Adrenal gland (tissue), 12 donors: ENCODE data around the gene TMEM258. TPM values are rescaled to one million over a fixed set of nuclear protein-coding genes. Genes with fewer than 3 reads are reported as not detected.

Source experiments
- DNase-seq, 7 donors: peaks; one replicate each; pipeline ENCODE4 v3.0.0-alpha.2; 2019 to 2020
- H3K27ac ChIP-seq, 5 donors: fragments of 200-600 bp; sonication (generic) in 4 of 5; 1 replicate in 3 of 5; 2 replicates in 2 of 5; pipeline versions ENCODE4 v1.5.1 to v1.8.0; 2016 to 2020; ENCODE audit warnings: mild to moderate bottlenecking in 1 of 5
- H3K27me3 ChIP-seq: fragments of 200-600 bp; 2 replicates; pipeline ENCODE4 v1.8.0; 2021
- H3K36me3 ChIP-seq, 2 donors: fragments of 200-600 bp; replicated peaks in 1 of 2; 1 replicate in 1 of 2; 2 replicates in 1 of 2; pipeline versions ENCODE4 v1.5.1 to v1.8.0; 2018 to 2022
- H3K4me1 ChIP-seq, 2 donors: fragments of 200-600 bp; replicated peaks in 1 of 2; 1 replicate in 1 of 2; 2 replicates in 1 of 2; pipeline versions ENCODE4 v1.5.1 to v1.8.0; 2018 to 2021
- H3K4me3 ChIP-seq, 4 donors: fragments of 200-600 bp; sonication (generic) in 3 of 4; one replicate each; pipeline ENCODE4 v1.5.1; 2016 to 2018
- H3K9me3 ChIP-seq, 3 donors: fragments of 200-600 bp; sonication (generic) in 1 of 3; replicated peaks in 1 of 3; 1 replicate in 2 of 3; 2 replicates in 1 of 3; pipeline versions ENCODE4 v1.5.1 to v1.8.0; 2016 to 2021
- POLR2A ChIP-seq, 2 donors: fragments of 450-650 bp; IDR thresholded peaks; one replicate each; pipeline ENCODE4 v1.6.1; 2017; ENCODE audit warnings: antibody characterized with exemption in 2 of 2, mild to moderate bottlenecking in 2 of 2, moderate library complexity in 1 of 2
- WGBS, 4 donors: extraction: QIAGEN DNeasy Blood & Tissue Kit in 2 of 4; methylation state at CpG; one replicate each; pipeline versions ENCODE4 v1.1.5 to v1.1.7; 2013 to 2017; 5-methylcytosine and 5-hydroxymethylcytosine counted together
- intact Hi-C, 2 donors: fragments of 100-400 bp; cut with DNase I; formaldehyde crosslinking; loops; one replicate each; pipeline versions ENCODE4 v1.14.1 to v1.15.0; 2022 to 2023
- polyA plus RNA-seq, 3 donors: library from polyadenylated mRNA; stranded (reverse); fragments of 200-250 nt in 2 of 3; fragments of 350-450 nt in 1 of 3; fragmentation: Illumina TruSeq in 1 of 3; extraction: RNeasy Lipid Tissue Mini Kit (QIAGEN cat#74804) in 1 of 3; gene quantifications; one replicate each; pipeline ENCODE4 v1.2.3, GENCODE V29; 2013 to 2014
- total RNA-seq, 9 donors: library from RNA; depleted of rRNA in 4 of 9; stranded (reverse); fragments of >200 nt in 4 of 9; fragments of 120-200 nt in 1 of 9; fragmentation: NEBNext Ultra II Directional in 1 of 9; extraction: Animal tissue kit (Norgen Biotek cat#: 25700) in 1 of 9; gene quantifications; one replicate each; pipeline versions ENCODE4 v1.1.0 to v1.2.4, GENCODE V29; 2013 to 2023
- TF ChIP-seq, protein P1 (sequence below), 6 experiments: fragments of 450-650 bp in 4 of 6; fragments of 200-600 bp in 2 of 6; sonication (generic) in 1 of 6; IDR thresholded peaks; 1 replicate in 5 of 6; 2 replicates in 1 of 6; pipeline versions ENCODE4 v1.5.1 to v1.8.0; 2016 to 2021; ENCODE audit warnings: antibody characterized with exemption in 6 of 6, mild to moderate bottlenecking in 2 of 6, moderate library complexity in 1 of 6
- donor health status: healthy with polysubstance abuse.
- donor health status: Bipolar disorder and iron deficiency.
- donor health status: DM: yes; HTN: yes; CAD: no.
- donor health status: DM: no; HTN: no; CAD: no.
- donor health status: DM: no; HTN: no; CAD: no.
- donor health status: DM: yes; HTN: yes; CAD: no.

Gene TMEM258
- total and polyA plus RNA-seq, 12 donors = 22.8 to 215 (median 139) TPM

DNA sequence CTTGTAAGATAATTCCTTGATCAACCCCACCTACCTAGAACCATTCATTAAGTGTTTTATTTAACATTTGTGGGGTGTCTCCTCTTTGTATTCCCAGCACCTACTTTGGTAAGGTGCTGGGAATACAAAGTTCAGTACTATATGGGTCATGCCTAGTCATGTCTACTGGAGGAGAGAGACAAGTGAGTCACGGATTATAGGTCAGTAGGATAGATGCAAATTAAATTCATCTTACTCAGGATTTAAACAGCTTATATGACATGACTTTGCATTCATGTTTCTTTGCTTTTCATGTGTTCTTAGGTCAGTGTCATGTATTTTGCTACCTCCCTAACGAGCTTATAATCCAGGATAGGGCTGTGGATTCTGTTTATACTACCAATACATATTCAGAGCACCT is 27.8 kb upstream of the TMEM258 start:
- Histone ChIP-seq H3K9me3 (no peaks in the 10 kb centered on the region), H3K4me3 (no peak overlapping the region), H3K4me1 (peaks cover 9 to 13% of the 10 kb centered on the region in 2 donors), H3K27ac (peak overlapping the region in 1 of 5 donors; percentile 11), H3K36me3 (no peaks in the 10 kb centered on the region), H3K27me3 (no peaks in the 10 kb centered on the region)
- 75 to 86% (median 83%) methylated on average over 2 of the region's 2 CpGs for WGBS, 4 donors
- no peak for DNase-seq
- intact Hi-C loops = no loop called here
- no peak for TF ChIP-seq POLR2A (IDR thresholded peaks at IDR 0.05)
- TF ChIP-seq, protein P1, sequence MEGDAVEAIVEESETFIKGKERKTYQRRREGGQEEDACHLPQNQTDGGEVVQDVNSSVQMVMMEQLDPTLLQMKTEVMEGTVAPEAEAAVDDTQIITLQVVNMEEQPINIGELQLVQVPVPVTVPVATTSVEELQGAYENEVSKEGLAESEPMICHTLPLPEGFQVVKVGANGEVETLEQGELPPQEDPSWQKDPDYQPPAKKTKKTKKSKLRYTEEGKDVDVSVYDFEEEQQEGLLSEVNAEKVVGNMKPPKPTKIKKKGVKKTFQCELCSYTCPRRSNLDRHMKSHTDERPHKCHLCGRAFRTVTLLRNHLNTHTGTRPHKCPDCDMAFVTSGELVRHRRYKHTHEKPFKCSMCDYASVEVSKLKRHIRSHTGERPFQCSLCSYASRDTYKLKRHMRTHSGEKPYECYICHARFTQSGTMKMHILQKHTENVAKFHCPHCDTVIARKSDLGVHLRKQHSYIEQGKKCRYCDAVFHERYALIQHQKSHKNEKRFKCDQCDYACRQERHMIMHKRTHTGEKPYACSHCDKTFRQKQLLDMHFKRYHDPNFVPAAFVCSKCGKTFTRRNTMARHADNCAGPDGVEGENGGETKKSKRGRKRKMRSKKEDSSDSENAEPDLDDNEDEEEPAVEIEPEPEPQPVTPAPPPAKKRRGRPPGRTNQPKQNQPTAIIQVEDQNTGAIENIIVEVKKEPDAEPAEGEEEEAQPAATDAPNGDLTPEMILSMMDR (IDR thresholded peaks at IDR 0.05) = no peak

DNA sequence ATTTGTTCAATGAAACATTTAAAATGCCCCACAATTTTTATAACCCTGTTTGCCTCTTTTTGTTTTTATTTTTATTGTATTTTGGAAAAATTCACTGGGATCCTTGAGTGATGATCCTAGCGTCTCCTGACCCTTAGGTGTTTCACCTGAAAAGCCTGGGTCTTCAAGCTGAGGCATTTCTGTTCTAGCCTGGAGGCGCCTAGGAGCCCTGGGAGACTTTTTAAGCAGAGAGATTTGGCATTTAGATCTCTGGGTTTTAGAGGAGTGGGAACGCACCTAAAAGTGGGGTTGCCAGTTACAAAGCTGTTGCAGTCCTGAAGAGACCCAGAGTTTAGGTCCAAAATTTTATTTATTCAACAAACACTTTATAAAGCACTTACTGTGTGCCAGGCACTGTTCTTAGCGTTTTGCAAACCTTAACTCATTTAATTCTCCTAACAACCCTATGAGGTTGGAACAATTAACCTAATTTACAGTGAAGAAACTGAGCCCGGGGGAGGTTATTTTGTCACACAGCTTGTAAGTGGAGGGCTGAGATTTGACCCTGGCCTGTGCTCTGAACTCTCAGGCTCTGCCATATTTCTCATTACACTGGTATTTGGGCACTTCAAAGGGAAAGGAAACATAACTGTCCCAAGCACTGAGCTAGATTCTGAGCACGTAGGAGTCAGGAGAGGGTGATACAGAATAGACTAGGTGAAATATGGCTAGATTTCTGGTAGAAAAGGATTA is 25.2 kb upstream of the TMEM258 start:
- H3K27me3 ChIP-seq = no peaks in the 10 kb centered on the region
- DNase-seq = peak in 1 of 7 donors; percentile 51
- peaks cover 9 to 13% of the 10 kb centered on the region in 2 donors for H3K4me1 ChIP-seq
- peak in 1 of 2 donors; percentile 21 for TF ChIP-seq POLR2A (IDR thresholded peaks at IDR 0.05)
- TF ChIP-seq, protein P1 (IDR thresholded peaks at IDR 0.05) = no peak
- WGBS, 4 donors = 52 to 64% (median 53%) methylated on average over 6 of the region's 6 CpGs
- peak overlapping the region in 4 of 5 donors; percentile 98 to 99 (median 99) for H3K27ac ChIP-seq
- H3K4me3 ChIP-seq = peak overlapping the region in 1 of 4 donors; percentile 52
- H3K9me3 ChIP-seq = no peaks in the 10 kb centered on the region
- H3K36me3 ChIP-seq = peaks cover 0 to 7% of the 10 kb centered on the region in 2 donors
- intact Hi-C loops = no loop called here

DNA sequence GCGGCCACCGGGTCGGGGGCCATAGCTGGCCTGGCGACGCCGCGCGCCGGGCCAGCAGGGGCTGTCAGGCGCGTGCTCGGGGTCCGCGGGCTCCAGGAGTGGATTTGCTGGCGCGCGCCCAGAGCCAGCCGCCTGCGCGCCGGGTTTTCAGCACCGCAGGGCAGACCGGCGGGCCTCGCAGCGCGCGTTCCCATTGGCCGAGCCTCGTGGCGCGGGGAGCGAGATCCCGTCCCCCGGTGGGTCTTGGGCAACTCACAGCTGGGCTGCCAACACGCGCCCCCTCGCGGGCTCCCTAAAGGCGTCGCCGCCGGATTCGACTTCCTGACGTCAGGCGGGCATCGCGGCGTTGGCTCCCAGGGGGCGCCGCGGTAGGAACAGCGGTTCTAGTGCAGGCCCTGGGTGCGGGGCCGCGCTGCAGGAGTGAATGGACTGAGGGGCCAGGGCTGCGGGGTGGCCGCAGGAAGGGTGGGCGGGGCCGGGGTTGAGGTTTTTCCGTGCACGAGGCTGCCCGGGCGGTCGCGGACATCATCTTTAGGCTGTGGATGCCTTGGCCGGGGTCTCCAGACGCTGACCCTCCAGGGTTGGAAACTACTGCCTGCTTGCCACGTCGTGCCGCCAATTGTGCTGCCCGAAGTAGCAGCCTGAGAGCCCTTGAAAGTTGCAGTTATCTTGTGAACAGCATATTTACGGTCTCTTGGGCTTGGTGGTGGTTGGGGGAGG is 24.5 kb upstream of the TMEM258 start, which contains the start of gene FADS1:
Gene FADS1, minus strand, starts transcription at position 268 of the 720 bp plus-strand sequence. Its CDS starts 74 bp downstream, at position 194.
- H3K27me3 ChIP-seq = no peaks in the 10 kb centered on the region
- WGBS, 4 donors = 1 to 3% (median 2%) methylated on average over 5 to 73 of the region's 73 CpGs
- H3K27ac ChIP-seq = peak within 1 kb of the TSS; percentile 95 to 99 (median 99)
- H3K4me3 ChIP-seq = peak within 1 kb of the TSS; percentile 13 to 58 (median 42)
- TF ChIP-seq, protein P1 (IDR thresholded peaks at IDR 0.05) = peak; percentile 31 to 61 (median 50)
- peak; percentile 68 to 71 for TF ChIP-seq POLR2A (IDR thresholded peaks at IDR 0.05)
- peaks cover 0 to 14% of the 10 kb centered on the region in 2 donors for H3K36me3 ChIP-seq
- DNase-seq = peak; percentile 93 to 98 (median 95)
- no peaks in the 10 kb centered on the region for H3K9me3 ChIP-seq
- intact Hi-C loops = no loop called here
- peaks cover 9 to 13% of the 10 kb centered on the region in 2 donors for H3K4me1 ChIP-seq
